ENCODE measurements around the gene APOA1.

Gene APOA1

DNA sequence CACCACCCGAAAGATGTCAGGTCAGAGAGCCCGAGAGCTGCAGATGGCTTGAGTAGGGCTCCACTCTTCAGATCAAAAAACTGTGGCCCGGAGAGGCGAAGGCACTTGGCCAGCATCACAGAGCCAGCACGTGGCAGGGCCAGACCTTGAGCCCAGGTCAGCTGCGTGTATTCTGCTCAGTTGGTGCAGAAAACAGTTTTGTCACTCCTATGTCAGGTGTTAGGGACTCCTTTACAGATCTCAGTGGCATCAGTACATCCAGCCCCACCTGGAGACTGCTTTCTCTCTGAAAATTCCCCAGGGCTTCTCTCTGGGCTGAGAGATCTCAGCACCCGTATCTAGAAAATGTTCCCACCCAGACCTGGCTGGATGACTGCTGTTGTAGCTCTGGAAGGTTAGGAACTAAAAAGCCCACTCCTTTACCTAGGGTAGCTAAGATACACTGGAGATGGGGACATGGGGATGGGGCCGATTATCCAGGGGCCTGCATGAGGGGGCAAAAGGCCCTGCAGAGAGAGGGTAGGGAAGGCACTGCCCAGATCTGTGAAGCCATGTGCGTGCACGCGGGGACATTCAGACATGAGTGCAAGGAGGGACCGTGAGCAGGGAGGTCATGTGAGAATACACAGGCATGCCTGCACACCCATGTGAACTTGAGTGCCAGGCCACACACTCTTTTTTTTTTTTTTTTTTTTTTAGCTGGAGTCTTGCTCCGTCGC, 3.4 kb downstream of the APOA1 start:
- no peak for DNase-seq (ENCODE audit: low spot score)

DNA sequence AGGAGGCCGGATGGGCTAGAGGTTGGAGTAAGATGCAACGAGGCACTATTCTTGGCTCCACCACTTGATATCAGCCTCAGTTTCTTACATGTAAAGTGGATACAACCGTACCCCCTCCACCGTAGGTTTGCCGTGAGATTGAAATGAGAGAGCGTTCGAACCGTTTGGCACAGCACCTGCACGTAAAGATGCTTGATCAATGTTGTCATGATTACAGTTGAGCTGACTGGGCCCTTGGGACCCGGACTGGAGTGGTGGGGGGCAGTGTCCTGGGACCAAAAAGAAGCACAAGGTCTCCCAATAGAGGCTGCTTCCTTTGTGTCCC, 4.0 kb downstream of the APOA1 start:
- no peak for DNase-seq (ENCODE audit: low spot score)

DNA sequence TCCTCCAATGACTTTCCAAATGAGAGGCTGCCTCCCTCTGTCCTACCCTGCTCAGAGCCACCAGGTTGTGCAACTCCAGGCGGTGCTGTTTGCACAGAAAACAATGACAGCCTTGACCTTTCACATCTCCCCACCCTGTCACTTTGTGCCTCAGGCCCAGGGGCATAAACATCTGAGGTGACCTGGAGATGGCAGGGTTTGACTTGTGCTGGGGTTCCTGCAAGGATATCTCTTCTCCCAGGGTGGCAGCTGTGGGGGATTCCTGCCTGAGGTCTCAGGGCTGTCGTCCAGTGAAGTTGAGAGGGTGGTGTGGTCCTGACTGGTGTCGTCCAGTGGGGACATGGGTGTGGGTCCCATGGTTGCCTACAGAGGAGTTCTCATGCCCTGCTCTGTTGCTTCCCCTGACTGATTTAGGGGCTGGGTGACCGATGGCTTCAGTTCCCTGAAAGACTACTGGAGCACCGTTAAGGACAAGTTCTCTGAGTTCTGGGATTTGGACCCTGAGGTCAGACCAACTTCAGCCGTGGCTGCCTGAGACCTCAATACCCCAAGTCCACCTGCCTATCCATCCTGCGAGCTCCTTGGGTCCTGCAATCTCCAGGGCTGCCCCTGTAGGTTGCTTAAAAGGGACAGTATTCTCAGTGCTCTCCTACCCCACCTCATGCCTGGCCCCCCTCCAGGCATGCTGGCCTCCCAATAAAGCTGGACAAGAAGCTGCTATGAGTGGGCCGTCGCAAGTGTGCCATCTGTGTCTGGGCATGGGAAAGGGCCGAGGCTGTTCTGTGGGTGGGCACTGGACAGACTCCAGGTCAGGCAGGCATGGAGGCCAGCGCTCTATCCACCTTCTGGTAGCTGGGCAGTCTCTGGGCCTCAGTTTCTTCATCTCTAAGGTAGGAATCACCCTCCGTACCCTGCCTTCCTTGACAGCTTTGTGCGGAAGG, 4.8 kb downstream of the APOA1 start:
- DNase-seq (ENCODE audit: low spot score) = no peak

DNA sequence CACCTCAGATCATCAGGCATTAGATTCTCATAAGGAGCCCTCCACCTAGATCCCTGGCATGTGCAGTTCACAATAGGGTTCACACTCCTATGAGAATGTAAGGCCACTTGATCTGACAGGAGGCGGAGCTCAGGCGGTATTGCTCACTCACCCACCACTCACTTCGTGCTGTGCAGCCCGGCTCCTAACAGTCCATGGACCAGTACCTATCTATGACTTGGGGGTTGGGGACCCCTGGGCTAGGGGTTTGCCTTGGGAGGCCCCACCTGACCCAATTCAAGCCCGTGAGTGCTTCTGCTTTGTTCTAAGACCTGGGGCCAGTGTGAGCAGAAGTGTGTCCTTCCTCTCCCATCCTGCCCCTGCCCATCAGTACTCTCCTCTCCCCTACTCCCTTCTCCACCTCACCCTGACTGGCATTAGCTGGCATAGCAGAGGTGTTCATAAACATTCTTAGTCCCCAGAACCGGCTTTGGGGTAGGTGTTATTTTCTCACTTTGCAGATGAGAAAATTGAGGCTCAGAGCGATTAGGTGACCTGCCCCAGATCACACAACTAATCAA, 5.6 kb downstream of the APOA1 start:
- no peak for DNase-seq (ENCODE audit: low spot score)

DNA sequence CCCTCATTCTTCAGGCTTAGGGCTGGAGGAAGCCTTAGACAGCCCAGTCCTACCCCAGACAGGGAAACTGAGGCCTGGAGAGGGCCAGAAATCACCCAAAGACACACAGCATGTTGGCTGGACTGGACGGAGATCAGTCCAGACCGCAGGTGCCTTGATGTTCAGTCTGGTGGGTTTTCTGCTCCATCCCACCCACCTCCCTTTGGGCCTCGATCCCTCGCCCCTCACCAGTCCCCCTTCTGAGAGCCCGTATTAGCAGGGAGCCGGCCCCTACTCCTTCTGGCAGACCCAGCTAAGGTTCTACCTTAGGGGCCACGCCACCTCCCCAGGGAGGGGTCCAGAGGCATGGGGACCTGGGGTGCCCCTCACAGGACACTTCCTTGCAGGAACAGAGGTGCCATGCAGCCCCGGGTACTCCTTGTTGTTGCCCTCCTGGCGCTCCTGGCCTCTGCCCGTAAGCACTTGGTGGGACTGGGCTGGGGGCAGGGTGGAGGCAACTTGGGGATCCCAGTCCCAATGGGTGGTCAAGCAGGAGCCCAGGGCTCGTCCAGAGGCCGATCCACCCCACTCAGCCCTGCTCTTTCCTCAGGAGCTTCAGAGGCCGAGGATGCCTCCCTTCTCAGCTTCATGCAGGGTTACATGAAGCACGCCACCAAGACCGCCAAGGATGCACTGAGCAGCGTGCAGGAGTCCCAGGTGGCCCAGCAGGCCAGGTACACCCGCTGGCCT, 7.1 kb downstream of the APOA1 start:
- DNase-seq (ENCODE audit: low spot score) = no peak

DNA sequence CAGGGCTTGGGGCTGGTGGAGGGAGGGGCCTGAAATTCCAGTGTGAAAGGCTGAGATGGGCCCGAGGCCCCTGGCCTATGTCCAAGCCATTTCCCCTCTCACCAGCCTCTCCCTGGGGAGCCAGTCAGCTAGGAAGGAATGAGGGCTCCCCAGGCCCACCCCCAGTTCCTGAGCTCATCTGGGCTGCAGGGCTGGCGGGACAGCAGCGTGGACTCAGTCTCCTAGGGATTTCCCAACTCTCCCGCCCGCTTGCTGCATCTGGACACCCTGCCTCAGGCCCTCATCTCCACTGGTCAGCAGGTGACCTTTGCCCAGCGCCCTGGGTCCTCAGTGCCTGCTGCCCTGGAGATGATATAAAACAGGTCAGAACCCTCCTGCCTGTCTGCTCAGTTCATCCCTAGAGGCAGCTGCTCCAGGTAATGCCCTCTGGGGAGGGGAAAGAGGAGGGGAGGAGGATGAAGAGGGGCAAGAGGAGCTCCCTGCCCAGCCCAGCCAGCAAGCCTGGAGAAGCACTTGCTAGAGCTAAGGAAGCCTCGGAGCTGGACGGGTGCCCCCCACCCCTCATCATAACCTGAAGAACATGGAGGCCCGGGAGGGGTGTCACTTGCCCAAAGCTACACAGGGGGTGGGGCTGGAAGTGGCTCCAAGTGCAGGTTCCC, 7.8 kb downstream of the APOA1 start, which contains the start of gene APOC3:
TSS of gene APOC3 (plus strand) at position 383 of the 659 bp plus-strand sequence. CDS start 676 bp downstream, outside the sequence.
- DNase-seq (ENCODE audit: low spot score) = no peak

DNA sequence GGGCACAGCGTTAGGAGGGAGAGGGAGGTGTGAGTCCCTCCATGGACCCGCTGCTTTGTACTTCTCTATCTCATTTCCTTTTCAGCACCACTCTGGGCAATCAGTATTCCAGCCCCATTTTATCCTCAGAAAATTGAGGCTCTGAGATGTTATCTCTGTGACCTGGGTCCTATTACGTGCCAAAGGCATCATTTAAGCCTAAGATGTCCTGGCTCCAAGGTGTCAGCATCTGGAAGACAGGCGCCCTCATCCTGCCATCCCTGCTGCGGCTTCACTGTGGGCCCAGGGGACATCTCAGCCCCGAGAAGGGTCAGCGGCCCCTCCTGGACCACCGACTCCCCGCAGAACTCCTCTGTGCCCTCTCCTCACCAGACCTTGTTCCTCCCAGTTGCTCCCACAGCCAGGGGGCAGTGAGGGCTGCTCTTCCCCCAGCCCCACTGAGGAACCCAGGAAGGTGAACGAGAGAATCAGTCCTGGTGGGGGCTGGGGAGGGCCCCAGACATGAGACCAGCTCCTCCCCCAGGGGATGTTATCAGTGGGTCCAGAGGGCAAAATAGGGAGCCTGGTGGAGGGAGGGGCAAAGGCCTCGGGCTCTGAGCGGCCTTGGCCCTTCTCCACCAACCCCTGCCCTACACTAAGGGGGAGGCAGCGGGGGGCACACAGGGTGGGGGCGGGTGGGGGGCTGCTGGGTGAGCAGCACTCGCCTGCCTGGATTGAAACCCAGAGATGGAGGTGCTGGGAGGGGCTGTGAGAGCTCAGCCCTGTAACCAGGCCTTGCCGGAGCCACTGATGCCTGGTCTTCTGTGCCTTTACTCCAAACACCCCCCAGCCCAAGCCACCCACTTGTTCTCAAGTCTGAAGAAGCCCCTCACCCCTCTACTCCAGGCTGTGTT, 8.5 kb downstream of the APOA1 start:
- DNase-seq (ENCODE audit: low spot score) = no peak

DNA sequence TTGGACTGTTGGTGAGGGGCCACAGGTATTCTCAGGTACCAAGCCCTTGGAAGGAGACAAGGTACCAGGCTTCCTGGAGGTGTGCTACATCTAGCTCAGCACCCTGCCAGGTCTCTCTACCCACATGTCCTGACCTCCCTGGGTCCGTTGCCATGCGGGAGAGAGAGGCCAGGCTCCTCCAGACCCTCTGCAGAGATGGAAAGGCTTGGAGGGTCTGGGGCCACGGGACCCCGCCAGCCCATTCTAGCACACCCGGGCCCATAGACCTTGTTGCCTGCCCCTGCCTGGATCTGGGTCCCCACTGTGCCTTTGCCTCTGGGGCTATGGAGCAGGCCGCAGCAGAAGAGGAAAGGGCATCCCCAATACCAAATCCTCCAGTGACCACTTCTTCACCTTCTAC, 10.0 kb downstream of the APOA1 start:
- no peak for DNase-seq (ENCODE audit: low spot score)

DNA sequence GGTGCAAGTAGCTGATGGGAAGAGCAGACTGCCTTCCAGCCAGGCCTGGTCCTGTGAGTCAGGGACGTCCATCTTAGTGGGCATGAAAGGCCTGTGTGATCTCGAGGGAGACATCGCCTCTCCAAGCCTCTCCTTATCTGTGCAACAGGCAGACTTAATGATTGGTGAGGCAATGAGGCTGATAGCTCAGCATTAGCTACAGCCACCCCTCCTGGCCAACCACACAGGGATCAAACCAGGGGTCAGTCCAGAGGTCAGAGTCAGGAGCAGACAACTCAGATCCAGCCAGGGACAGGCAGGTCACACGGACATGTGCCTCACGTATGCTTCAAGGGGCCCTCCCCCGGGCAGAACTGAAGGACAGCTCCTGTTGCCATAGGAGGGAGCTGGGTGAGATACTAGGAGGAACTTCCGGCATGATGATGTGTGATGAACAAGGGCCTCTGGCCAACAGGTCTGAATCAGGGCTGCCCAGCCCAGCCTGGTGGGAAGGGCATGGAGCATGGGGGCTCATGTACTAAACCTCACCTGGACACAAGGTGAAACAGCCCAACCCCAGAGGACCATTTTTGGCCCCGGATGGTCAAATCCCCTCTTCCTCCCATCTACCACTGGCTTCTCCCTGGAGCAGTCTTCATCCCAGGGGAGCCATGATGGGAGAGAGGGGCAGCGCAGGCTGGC, 10.5 kb downstream of the APOA1 start:
- no peak for DNase-seq (ENCODE audit: low spot score)

DNA sequence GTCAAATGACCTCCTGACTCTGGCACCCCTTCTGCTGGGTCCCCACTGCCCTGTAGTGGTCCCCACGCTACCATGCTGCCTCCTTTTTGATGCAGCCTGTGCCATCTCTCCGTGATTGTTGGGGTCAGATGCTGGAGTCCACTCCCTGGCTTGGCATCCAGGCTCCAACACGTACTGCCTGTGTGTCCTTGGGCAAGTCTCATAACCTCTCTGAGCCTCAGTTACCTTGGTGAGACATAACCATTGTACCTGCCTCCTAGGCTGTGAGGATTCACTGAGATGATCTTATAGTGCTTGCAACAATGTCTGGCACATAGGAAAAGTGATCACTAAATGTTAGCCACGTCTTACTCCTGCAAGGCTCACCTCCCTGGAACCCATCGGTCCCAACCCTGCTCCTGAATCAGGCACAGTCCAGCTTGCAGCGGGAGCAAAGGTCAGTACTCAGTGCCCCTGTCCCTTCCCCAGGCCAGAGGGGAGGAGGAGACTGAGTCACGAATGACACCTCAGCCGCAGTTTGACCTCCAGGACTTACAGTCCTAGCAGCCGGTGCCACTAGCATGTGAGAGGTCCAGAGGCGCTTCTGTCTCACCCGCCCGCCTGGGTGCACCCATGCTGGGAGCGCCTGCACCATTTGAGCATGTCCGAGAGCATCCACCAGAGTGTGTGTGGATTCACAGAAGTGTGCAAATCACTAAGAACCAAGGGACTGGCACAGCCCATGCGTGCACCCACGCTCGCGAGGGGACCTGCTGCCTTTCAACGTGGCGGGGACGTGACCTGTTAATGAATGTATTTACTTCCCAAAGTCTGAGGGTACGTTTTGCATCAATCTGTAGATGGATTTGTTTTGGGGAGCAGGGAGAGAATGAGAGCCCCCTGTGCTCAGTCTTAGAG, 11.3 kb downstream of the APOA1 start:
- DNase-seq (ENCODE audit: low spot score) = no peak

DNA sequence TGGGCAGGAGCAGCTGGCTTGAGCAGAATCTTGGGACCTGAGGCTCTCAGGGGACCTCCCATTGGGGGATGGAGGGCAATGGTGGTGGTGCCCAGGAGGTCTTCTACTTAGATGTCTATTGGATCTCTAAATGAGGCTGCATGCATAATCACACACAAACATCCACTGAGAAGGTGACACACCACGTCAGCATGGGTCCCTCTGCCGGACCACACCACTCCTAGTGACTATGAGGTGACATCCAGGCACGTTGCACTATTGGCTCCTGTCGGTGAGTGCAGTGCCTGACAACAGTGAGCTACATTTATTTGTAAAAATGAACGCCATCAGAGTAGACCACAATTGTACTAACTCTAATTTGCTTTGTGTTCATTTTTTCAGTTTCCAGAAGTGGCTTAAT, 12.0 kb downstream of the APOA1 start:
- DNase-seq (ENCODE audit: low spot score) = no peak

DNA sequence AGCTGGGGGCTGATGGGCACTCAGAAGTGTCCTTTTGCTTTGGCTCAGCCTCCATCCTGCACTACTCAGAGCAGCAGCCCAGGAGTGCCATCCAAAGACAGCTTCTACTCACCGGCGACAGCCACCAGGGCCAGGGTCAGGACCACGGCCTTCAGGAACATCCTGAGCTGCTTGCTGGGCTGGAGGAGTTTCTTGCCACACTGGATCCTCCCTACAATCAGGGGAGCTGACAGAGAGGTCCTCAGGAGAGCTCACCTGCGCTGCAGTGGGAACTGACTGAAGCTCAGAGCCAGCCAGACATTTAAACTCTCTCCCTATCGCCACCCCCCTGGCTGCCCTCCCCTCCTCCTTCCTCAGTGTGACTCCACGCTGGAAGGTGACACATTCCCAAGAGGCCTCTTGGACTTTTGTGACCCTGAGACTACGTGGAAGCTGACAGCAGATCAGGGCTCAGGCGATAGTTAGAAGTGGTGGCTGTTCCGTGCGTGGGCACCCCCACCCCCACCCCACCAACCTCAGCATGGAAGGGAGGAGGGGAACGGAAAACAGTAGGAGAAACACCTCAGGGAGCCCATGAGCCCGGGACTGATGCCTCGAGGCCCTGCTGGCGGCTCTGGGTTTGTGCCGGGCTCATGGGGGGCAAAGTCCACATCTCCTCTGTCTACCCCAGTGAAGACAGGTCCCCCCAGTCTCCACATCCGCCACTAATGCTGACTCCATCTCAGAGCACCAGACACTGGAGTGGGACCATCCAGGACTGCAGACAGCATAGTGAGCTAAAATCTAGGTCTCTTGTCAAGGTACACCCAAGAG, 14.2 kb downstream of the APOA1 start, which contains the start of gene APOA4:
TSS of gene APOA4 (minus strand) at position 274 of the 813 bp plus-strand sequence. CDS start at position 161, 113 bp downstream.
- DNase-seq (ENCODE audit: low spot score) = no peak

DNA sequence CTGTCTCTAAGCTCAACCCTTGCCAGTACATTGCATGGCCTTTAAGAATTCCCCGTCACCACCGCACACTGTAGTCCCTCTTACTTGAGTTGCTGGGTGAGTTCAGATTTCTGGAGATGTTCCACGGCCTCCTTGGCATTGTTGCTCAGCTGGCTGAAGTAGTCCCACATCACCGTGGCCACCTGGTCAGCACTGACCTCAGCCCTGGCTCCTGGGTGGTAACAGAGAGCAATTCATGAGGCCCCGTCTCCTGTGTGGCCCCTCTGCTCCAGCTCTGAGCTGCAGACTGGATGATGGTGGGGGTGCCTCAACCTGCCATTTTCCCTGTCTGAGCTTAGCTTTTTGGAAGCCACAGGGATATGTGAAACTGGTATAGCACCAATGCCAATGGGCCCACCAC, 14.8 kb downstream of the APOA1 start:
- no peak for DNase-seq (ENCODE audit: low spot score)

DNA sequence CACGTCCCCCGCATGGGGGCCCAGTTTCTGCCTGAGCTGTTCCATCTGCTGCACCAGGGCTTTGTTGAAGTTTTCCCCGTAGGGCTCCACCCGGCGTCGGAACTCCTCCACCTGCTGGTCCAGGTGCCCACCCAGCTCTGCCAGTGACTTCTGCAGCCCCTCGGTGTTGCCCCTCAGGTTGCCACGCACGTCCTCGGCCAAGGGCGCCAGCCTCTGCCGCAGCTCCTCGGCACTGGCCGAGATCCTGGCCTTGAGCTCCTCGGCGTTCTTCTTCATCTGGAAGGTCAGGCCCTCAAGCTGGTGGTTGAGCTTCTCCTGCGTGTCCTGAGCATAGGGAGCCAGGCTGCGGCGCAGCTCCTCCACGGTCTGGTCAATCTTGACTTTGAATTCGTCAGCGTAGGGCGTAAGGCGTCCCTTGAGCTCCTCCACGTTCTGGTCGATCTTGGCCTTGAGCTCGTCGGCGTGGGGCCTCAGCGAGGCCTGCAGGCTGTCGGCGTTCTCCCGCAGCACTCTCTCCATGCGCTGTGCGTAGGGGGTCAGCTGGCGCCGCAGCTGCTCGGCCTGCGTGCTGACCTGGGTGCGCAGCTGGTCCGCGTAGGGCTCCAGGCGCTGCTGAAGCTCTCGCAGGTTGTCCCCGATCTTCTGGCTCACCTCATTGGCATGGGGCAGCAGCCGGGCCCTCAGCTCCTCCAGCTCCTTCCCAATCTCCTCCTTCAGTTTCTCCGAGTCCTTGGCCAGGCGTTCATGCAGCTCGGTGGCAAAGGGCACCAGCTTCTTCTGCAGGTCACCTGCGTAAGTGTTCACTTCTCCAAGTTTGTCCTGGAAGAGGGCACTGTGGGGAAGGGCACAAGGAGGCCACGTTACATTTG, 16.1 kb downstream of the APOA1 start:
- DNase-seq (ENCODE audit: low spot score) = no peak

DNA sequence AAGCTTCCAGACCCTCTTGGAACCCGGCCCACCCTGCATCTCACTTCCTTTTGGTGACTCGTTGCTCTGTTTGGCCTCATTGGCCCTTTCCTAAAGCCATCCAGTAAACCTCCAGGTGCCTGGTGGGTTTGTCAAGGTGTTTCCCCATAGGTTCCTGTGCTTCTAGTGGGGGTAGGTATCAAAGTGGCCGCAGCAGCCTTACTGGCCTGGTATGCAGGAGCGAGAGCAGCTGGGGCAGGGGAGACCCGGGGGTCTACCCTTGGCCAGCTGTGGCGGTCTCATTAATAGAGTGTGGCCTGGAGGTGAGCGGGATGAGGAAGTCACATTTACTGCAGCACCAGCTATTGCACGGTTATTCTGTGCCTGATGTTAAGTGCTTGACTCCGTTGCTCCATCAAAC, 18.4 kb downstream of the APOA1 start:
- DNase-seq (ENCODE audit: low spot score) = no peak

DNA sequence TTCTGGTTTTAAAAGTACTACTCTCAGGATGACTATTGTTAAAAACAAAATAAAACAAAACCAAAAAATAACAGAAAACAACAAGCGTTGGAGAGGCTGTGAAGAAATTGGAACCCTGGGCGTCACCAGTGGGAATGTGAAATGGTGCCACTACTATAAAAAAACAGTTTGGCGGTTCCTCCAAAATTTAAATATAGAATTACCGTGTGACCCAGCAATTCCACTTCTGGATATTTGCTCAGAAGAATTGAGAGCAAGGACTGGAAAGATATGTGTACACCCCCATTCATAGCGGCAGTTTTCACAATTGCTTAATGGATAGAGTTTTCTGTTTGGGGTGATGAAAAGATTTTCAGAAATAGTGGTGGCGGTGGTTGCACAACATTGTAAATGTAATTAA, 22.9 kb downstream of the APOA1 start:
- no peak for DNase-seq (ENCODE audit: low spot score)

Measured in AG20443 (cell line).